Mesendoderm (in vitro differentiated cells): ENCODE data around the gene SDHD. TPM values are rescaled to one million over a fixed set of nuclear protein-coding genes. Genes with fewer than 3 reads are reported as not detected.

Experiments
- DNase-seq: peaks from one replicate; pipeline ENCODE4 v3.0.0; 2013
- H2AK5ac ChIP-seq: 2 replicates; pipeline ENCODE4 v1.6.1; 2013; ENCODE audit warnings: low read length, inconsistent platforms
- H2BK120ac ChIP-seq: 2 replicates; pipeline ENCODE4 v1.6.1; 2013; ENCODE audit warnings: low read depth, mild to moderate bottlenecking, low read length, moderate library complexity, mixed read lengths
- H2BK15ac ChIP-seq: replicated peaks from 2 replicates; pipeline ENCODE4 v1.6.1; 2013; ENCODE audit warnings: low read depth, mild to moderate bottlenecking, moderate library complexity
- H2BK5ac ChIP-seq: 2 replicates; pipeline ENCODE4 v1.6.1; 2013; ENCODE audit warnings: low read length, inconsistent platforms
- H3K18ac ChIP-seq: 2 replicates; pipeline ENCODE4 v1.6.1; 2013; ENCODE audit warnings: mild to moderate bottlenecking, low read length, mixed read lengths
- H3K23ac ChIP-seq: one replicate; pipeline ENCODE4 v1.6.1; 2013; ENCODE audit warnings: low read length
- H3K27ac ChIP-seq: 2 replicates; pipeline ENCODE4 v1.5.1; 2013; ENCODE audit warnings: low read depth, mild to moderate bottlenecking, inconsistent platforms, low read length, moderate library complexity
- H3K27me3 ChIP-seq: 2 replicates; pipeline ENCODE4 v1.6.1; 2013; ENCODE audit warnings: low read length, control low read depth, mild to moderate bottlenecking, inconsistent platforms; ENCODE audit not compliant: insufficient read depth, poor library complexity
- H3K36me3 ChIP-seq: 2 replicates; pipeline ENCODE4 v1.6.1; 2013; ENCODE audit warnings: low read length, inconsistent platforms; ENCODE audit not compliant: control insufficient read depth, insufficient read depth
- H3K4ac ChIP-seq: one replicate; pipeline ENCODE4 v1.6.1; 2013; ENCODE audit warnings: low read depth, mild to moderate bottlenecking, low read length, moderate library complexity
- H3K4me1 ChIP-seq: 2 replicates; pipeline ENCODE4 v1.6.1; 2013; ENCODE audit warnings: low read depth, low read length, inconsistent platforms; ENCODE audit not compliant: control insufficient read depth
- H3K4me2 ChIP-seq: 2 replicates; pipeline ENCODE4 v1.6.1; 2013; ENCODE audit warnings: low read length
- H3K4me3 ChIP-seq: 2 replicates; pipeline ENCODE4 v1.5.1; 2013; ENCODE audit warnings: mild to moderate bottlenecking, low read length
- H3K56ac ChIP-seq: one replicate; pipeline ENCODE4 v1.6.1; 2013; ENCODE audit warnings: low read length
- H3K79me1 ChIP-seq: 2 replicates; pipeline ENCODE4 v1.6.1; 2013; ENCODE audit warnings: low read length, inconsistent platforms
- H3K79me2 ChIP-seq: 2 replicates; pipeline ENCODE4 v1.6.1; 2013; ENCODE audit warnings: mild to moderate bottlenecking, low read length; ENCODE audit not compliant: control insufficient read depth, insufficient read depth
- H3K9ac ChIP-seq: 2 replicates; pipeline ENCODE4 v1.6.1; 2013; ENCODE audit warnings: low read length, inconsistent platforms
- H4K5ac ChIP-seq: one replicate; pipeline ENCODE4 v1.6.1; 2013; ENCODE audit warnings: low read length
- H4K8ac ChIP-seq: one replicate; pipeline ENCODE4 v1.6.1; 2013; ENCODE audit warnings: low read depth, mild to moderate bottlenecking, control low read depth, low read length, moderate library complexity
- WGBS: extraction: QIAGEN DNeasy Blood & Tissue Kit; methylation state at CpG from one replicate; pipeline ENCODE4 v1.1.7; 2013; ENCODE audit warnings: low lambda C conversion rate, missing lambda C conversion rate; ENCODE audit not compliant: insufficient coverage; ENCODE audit errors: extremely low coverage; 5-methylcytosine and 5-hydroxymethylcytosine counted together
- polyA plus RNA-seq, 2 experiments: library from polyadenylated mRNA; stranded (reverse); fragments of 200-250 nt; gene quantifications; one replicate each; pipeline ENCODE4 v1.2.3, GENCODE V29; 2013

Gene SDHD
- 71.8 TPM for polyA plus RNA-seq (2013, experiment 1 of 2)
- 77.6 TPM for polyA plus RNA-seq (2013, experiment 2 of 2)

DNA sequence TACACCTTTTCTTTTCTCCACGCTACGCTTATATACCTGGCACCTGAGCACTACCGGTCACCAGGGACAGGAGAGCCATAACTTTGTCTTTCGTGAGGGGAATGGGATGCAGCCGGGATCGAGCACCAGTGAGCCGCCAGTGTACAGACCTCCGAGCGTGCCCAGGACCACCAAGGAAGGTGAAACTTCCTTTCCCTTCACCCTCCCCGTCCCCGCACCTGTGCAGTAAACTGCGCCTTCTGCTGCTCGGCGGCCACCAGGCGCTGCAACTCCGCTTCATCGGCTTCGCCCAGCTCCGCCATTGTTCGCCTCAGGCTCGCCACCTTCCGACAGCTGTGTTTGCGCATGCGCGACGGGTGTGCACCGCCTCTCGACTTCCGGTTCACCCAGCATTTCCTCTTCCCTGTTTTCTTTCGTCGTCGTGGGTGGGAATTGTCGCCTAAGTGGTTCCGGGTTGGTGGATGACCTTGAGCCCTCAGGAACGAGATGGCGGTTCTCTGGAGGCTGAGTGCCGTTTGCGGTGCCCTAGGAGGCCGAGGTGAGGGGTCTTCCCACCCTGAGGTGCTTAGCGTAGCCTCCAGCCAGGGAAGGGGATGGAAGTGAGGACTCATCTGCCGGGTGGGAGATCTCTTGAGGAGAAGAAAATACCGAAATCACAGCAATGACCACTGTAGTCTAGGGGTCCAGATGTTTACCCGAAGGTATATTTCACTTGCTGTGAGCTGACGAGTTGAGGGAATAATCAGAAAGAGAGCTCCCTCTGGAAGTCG, at the start of gene SDHD, which contains the start of gene TIMM8B:
TSS of gene SDHD (plus strand) at position 452 of the 770 bp plus-strand sequence. CDS start at position 487, 35 bp downstream.
TSS of gene TIMM8B (minus strand) at position 335 of the 770 bp plus-strand sequence. CDS start at position 302, 33 bp downstream.
- peak; percentile 99 for DNase-seq
- Histone ChIP-seq H3K18ac (peak within 1 kb of the TSS; percentile 5), H3K4me1 (no peaks in the 10 kb centered on the region), H3K56ac (peak within 1 kb of the TSS; percentile 96), H4K5ac (peak within 1 kb of the TSS; percentile 10), H3K23ac (no peak within 1 kb of the TSS), H3K36me3 (peaks cover 6% of the 10 kb centered on the region), H3K79me2 (peaks cover 22% of the 10 kb centered on the region), H3K4ac (peak within 1 kb of the TSS; percentile 76), H3K27me3 (no peaks in the 10 kb centered on the region), H3K27ac (no peak within 1 kb of the TSS), H4K8ac (no peak within 1 kb of the TSS), H2BK5ac (no peak within 1 kb of the TSS), H2AK5ac (no peak within 1 kb of the TSS), H2BK120ac (no peak within 1 kb of the TSS), H2BK15ac (no peak within 1 kb of the TSS), H3K79me1 (peaks cover 13% of the 10 kb centered on the region), H3K4me3 (peak within 1 kb of the TSS; percentile 93), H3K9ac (peak within 1 kb of the TSS; percentile 94), H3K4me2 (peak within 1 kb of the TSS; percentile 69)
- no CpG with 5 or more reads among the region's 45 CpGs for WGBS

DNA sequence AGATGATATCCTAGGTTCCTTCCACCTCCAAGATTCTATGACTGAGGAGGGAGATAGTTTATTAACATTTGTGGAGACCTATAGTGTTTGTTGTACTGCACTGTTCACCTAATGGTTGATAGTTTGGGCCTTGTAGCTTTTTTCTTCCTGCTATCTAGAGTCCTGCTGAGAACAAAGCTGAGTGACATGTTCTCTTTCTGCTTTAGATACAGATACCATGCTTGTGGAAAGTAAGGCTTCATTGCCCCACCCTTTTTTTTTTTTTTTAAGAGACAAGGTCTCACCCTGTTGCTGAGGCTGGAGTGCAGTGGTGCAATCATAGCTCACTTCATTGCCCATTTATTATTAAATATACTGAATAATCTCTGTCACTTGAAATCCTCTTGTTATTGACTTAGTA, 49.1 kb upstream of the SDHD start:
- Histone ChIP-seq H2BK5ac (no peak overlapping the region), H3K79me1 (no peaks in the 10 kb centered on the region), H3K27ac (no peak overlapping the region), H3K18ac (no peak overlapping the region), H3K56ac (no peak overlapping the region), H3K4me3 (no peak overlapping the region), H3K4ac (no peak overlapping the region), H3K27me3 (no peaks in the 10 kb centered on the region), H3K4me1 (no peaks in the 10 kb centered on the region), H2AK5ac (no peak overlapping the region), H3K9ac (no peak overlapping the region), H4K8ac (no peak overlapping the region), H2BK120ac (no peak overlapping the region), H3K79me2 (no peaks in the 10 kb centered on the region), H2BK15ac (no peak overlapping the region), H3K23ac (no peak overlapping the region), H3K4me2 (no peak overlapping the region), H3K36me3 (peaks cover 12% of the 10 kb centered on the region), H4K5ac (no peak overlapping the region)
- DNase-seq: no peak

DNA sequence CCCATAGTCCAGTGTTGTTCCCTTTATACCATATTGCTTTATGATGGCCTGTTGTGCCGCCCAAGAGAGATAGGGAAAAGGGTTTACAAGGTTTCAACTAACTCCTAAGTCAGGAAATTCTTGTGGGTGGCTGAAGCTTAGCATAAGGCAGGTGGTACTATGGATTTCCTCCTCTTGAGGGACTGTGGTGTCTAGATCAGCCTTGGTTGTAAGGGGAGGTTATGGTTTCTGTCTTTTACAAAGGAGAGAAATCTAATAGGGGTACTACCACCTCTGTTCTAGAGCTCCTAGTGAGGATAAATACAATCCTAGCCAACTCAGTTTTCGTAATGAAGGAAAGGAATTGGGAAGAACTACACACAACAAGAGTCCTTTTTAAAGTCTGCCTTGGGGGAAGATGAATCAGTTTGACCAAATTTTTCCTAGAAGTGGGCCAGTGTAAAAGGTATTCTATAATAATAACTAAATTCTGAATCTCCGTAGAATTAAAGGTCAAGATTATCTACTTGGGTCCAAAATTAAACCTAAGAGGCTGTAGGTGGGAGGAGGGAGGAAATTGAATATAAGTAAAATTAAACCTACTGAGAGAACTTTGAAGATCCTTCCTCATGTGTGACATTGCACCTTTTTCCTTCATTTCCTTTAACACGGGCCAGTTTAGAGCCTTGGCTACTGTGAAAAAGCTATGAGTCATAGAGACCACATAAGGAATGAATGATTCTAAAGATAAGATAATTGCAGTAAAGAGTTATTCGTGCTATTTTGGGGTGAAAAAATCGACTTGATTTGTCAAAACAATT, 44.3 kb upstream of the SDHD start:
- no CpG with 5 or more reads among the region's 6 CpGs for WGBS
- no peak overlapping the region for H3K18ac ChIP-seq
- no peaks in the 10 kb centered on the region for H3K27me3 ChIP-seq
- H3K79me2 ChIP-seq: no peaks in the 10 kb centered on the region
- H3K4ac ChIP-seq: no peak overlapping the region
- H3K36me3 ChIP-seq: peaks cover 6% of the 10 kb centered on the region
- H3K56ac ChIP-seq: no peak overlapping the region
- H3K27ac ChIP-seq: no peak overlapping the region
- no peak overlapping the region for H3K9ac ChIP-seq
- no peak overlapping the region for H3K4me3 ChIP-seq
- no peak overlapping the region for H2BK120ac ChIP-seq
- H3K4me2 ChIP-seq: no peak overlapping the region
- H3K4me1 ChIP-seq: no peaks in the 10 kb centered on the region
- no peak overlapping the region for H2BK15ac ChIP-seq
- peaks cover 2% of the 10 kb centered on the region for H3K79me1 ChIP-seq
- H4K5ac ChIP-seq: no peak overlapping the region
- no peak overlapping the region for H2BK5ac ChIP-seq
- H4K8ac ChIP-seq: no peak overlapping the region
- H3K23ac ChIP-seq: no peak overlapping the region
- no peak overlapping the region for H2AK5ac ChIP-seq
- DNase-seq: peak; percentile 62

DNA sequence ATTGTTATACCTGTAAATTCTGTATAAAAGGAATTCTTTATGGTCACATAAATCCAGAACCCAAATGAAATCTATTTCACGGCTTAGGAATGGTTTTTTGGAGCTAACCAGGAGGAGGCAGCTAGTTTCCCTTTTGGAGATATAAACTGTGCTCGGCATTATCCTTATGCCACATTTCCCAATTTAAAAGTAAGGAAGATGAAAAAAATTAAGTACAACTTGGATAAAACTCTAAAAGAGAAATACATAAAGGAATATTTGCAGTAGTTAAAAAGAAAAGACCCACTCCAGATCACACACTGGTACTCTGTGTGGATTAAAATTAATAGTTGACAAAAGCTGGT, 43.7 kb upstream of the SDHD start:
- H3K79me2 ChIP-seq: no peaks in the 10 kb centered on the region
- no peak overlapping the region for H2BK120ac ChIP-seq
- no peak overlapping the region for H3K27ac ChIP-seq
- peaks cover 2% of the 10 kb centered on the region for H3K79me1 ChIP-seq
- H3K4me2 ChIP-seq: no peak overlapping the region
- H3K4me3 ChIP-seq: no peak overlapping the region
- H3K4ac ChIP-seq: no peak overlapping the region
- peaks cover 4% of the 10 kb centered on the region for H3K36me3 ChIP-seq
- no peak overlapping the region for H2BK15ac ChIP-seq
- no peak for DNase-seq
- H3K56ac ChIP-seq: no peak overlapping the region
- H3K18ac ChIP-seq: no peak overlapping the region
- H3K27me3 ChIP-seq: no peaks in the 10 kb centered on the region
- no CpG with 5 or more reads among the region's 2 CpGs for WGBS
- no peak overlapping the region for H2BK5ac ChIP-seq
- H4K8ac ChIP-seq: no peak overlapping the region
- H3K9ac ChIP-seq: no peak overlapping the region
- no peak overlapping the region for H2AK5ac ChIP-seq
- no peaks in the 10 kb centered on the region for H3K4me1 ChIP-seq
- no peak overlapping the region for H4K5ac ChIP-seq
- no peak overlapping the region for H3K23ac ChIP-seq

DNA sequence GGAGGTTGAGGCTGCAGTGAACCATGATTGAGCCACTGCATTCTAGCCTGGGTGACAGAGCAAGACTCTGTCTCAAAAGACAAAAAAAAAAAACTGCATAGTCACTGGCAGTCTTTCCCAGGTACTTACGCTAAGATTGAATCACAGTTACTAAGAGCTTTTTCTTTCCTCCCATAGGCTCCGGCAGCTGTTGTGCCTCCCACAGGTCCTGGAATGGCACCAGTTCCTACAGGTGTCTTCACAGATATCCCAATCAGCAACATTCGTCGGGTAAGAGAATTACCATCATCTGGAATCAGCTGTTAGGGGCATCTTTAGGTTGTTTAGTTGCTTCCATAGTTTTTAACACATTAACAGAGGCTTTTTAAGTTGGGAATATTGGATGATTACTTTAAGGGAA, 41.7 kb upstream of the SDHD start:
- peaks cover 2% of the 10 kb centered on the region for H3K79me1 ChIP-seq
- H3K4me3 ChIP-seq: no peak overlapping the region
- H3K27ac ChIP-seq: no peak overlapping the region
- H3K9ac ChIP-seq: no peak overlapping the region
- no peak overlapping the region for H3K23ac ChIP-seq
- no peak overlapping the region for H2AK5ac ChIP-seq
- no peak for DNase-seq
- peaks cover 3% of the 10 kb centered on the region for H3K36me3 ChIP-seq
- H2BK120ac ChIP-seq: no peak overlapping the region
- H4K5ac ChIP-seq: no peak overlapping the region
- no peaks in the 10 kb centered on the region for H3K4me1 ChIP-seq
- no peak overlapping the region for H2BK5ac ChIP-seq
- no peak overlapping the region for H2BK15ac ChIP-seq
- no peak overlapping the region for H3K4me2 ChIP-seq
- H3K56ac ChIP-seq: no peak overlapping the region
- H3K4ac ChIP-seq: no peak overlapping the region
- H4K8ac ChIP-seq: no peak overlapping the region
- no peaks in the 10 kb centered on the region for H3K27me3 ChIP-seq
- H3K18ac ChIP-seq: no peak overlapping the region
- no CpG with 5 or more reads among the region's 4 CpGs for WGBS
- no peaks in the 10 kb centered on the region for H3K79me2 ChIP-seq
